ENCODE measurements around the gene PLCL2. TPM values are rescaled to one million over a fixed set of nuclear protein-coding genes. Genes with fewer than 3 reads are reported as not detected.

PLCL2 gene
- total RNA-seq, 4 donors from 2014 or later: 1.4 to 4.5 (median 3.9) TPM

GRCh38 chr3:17076940-17077605 lies 192.3 kb downstream of the PLCL2 start:
- intact Hi-C loops (cut with DNase I; ENCODE audit: low total_unique reads): no loop called here
- no peak for TF ChIP-seq POLR2A (IDR thresholded peaks at IDR 0.05)
- TF ChIP-seq CTCF (IDR thresholded peaks at IDR 0.05): no peak
- 44 to 69% methylated on average over 4 of the region's 4 CpGs for WGBS, 2 donors
- DNase-seq (ENCODE audit: low spot score in 2 of 2): no peak
- no peak overlapping the region for H3K4me3 ChIP-seq (ENCODE audit: low read depth, poor library complexity, severe bottlenecking)

- DNase-seq (ENCODE audit: low spot score in 2 of 2): peak in 1 of 2 donors; percentile 82
- no peak overlapping the region for H3K4me3 ChIP-seq (ENCODE audit: low read depth, poor library complexity, severe bottlenecking)
- intact Hi-C loops (cut with DNase I; ENCODE audit: low total_unique reads): no loop called here
- WGBS, 2 donors: 55 to 70% methylated on average over 5 of the region's 5 CpGs
- no peak for TF ChIP-seq POLR2A (IDR thresholded peaks at IDR 0.05)
- no peak for TF ChIP-seq CTCF (IDR thresholded peaks at IDR 0.05)
These were observed 192.9 kb downstream of the PLCL2 start for GRCh38 chr3:17077606-17078005.

GRCh38 chr3:17078926-17079465 lies 194.2 kb downstream of the PLCL2 start:
- DNase-seq (ENCODE audit: low spot score in 2 of 2): no peak
- no peak overlapping the region for H3K4me3 ChIP-seq (ENCODE audit: low read depth, poor library complexity, severe bottlenecking)
- TF ChIP-seq POLR2A (IDR thresholded peaks at IDR 0.05) (no peak), CTCF (IDR thresholded peaks at IDR 0.05) (no peak)
- WGBS, 2 donors: 92 to 96% methylated on average over 7 of the region's 7 CpGs
- intact Hi-C loops (cut with DNase I; ENCODE audit: low total_unique reads): no loop called here

GRCh38 chr3:17079933-17080332 lies 195.2 kb downstream of the PLCL2 start:
- intact Hi-C loops (cut with DNase I; ENCODE audit: low total_unique reads): no loop called here
- H3K4me3 ChIP-seq (ENCODE audit: low read depth, poor library complexity, severe bottlenecking): no peak overlapping the region
- TF ChIP-seq CTCF (IDR thresholded peaks at IDR 0.05): no peak
- WGBS, 2 donors: 87 to 88% methylated on average over 6 of the region's 6 CpGs
- DNase-seq (ENCODE audit: low spot score in 2 of 2): no peak

- H3K4me3 ChIP-seq (ENCODE audit: low read depth, poor library complexity, severe bottlenecking): no peak overlapping the region
- no peak for TF ChIP-seq POLR2A (IDR thresholded peaks at IDR 0.05)
- TF ChIP-seq CTCF (IDR thresholded peaks at IDR 0.05): no peak
- 76 to 85% methylated on average over 4 of the region's 4 CpGs for WGBS, 2 donors
- intact Hi-C loops (cut with DNase I; ENCODE audit: low total_unique reads): no loop called here
- no peak for DNase-seq (ENCODE audit: low spot score in 2 of 2)
These were observed 196.8 kb downstream of the PLCL2 start for GRCh38 chr3:17081520-17081919.

GRCh38 chr3:17087509-17087908 lies 202.8 kb downstream of the PLCL2 start:
- H3K4me3 ChIP-seq (ENCODE audit: low read depth, poor library complexity, severe bottlenecking): no peak overlapping the region
- WGBS, 2 donors: 94 to 95% methylated on average over 4 of the region's 4 CpGs
- intact Hi-C loops (cut with DNase I; ENCODE audit: low total_unique reads): no loop called here
- TF ChIP-seq POLR2A (IDR thresholded peaks at IDR 0.05): no peak
- no peak for TF ChIP-seq CTCF (IDR thresholded peaks at IDR 0.05)
- no peak for DNase-seq (ENCODE audit: low spot score in 2 of 2)
